GM18502 (cell line): ENCODE data around the gene LATS2.

Experiments used
- ATAC-seq: cut with Tn5 transposase; IDR thresholded peaks from one replicate; pipeline ENCODE4 v1.9.1; 2021; ENCODE audit warnings: mild to moderate bottlenecking; ENCODE audit not compliant: unreplicated experiment, poor library complexity

LATS2 gene

DNA sequence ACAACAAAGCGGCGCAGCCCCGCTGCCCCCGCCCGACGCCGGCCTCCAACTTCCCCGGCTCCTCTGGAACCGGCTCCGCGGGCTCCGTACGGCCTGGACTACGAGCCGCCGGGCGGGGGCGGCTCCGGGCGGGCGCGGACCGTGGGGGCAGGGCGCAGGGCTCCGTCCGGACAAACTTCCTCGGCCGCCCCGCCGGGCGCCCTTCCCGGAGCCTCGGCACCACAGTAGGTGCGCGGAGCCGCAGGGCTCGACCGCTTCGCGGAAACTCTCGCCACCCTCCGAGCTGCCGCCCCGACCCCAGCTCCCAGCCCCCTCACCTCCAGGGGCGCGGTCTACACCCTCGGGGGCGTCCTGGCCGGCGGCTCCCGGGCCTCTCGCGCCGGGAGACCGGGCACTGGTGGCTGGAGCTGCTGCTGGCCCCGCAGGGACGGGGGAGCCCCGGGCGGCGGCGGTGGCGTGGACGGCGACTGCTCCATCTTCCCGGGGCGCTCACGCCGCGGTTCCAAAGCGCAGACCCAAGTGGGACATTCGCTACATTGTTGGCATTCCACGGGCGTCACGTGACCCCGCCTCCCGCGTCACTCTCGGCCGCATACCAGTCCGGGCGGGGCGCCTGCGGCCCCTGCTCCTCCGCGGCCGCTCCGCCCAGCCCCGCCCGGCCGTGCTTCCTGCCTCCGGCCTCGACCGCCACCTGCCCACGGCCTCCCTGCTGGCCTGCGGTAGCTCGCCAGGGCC lies at the start of gene LATS2:
TSS of gene LATS2 (minus strand) at position 558 of the 735 bp plus-strand sequence. CDS start 15,560 bp downstream, outside the sequence.
- peak; percentile 94 for ATAC-seq

DNA sequence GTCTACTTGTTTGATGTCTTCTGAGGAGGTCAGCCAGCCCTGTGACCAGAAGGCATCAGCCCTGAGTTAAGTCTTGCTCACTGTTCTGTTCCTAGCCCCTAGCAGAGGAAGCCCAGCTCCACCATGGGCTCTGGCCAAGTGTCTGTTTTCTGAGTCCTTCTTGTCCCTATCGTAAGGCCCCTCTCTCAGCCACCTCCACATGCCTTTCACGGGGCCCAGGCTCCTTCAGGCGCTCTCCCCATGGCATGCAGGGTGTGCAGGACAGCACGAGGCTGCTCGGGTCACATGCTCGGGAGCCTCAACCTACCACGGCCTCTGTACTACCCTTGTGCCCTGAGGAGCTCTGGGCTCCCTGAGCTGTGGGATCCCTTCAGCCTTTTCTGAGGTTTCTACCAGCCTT lies 47.8 kb upstream of the LATS2 start:
- ATAC-seq, result no peak

DNA sequence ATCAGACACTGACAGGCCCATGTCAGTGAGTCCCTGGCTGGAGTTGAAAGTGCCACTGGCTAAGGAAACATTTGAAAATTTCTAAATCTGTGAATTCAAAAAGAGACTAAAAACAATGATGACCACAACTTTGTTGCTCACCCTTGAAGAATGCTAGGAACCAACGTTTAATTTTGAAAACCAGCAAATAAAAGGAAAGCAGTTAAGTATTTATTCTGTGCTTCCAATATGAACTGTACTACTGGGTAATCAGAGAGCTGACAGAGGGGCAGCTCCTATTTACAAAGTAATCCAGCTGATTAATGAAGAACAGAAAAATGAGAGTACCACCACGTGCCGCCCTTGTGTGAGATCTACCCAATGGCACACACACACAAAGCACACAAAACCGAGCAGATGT lies 44.7 kb upstream of the LATS2 start:
- no peak for ATAC-seq

DNA sequence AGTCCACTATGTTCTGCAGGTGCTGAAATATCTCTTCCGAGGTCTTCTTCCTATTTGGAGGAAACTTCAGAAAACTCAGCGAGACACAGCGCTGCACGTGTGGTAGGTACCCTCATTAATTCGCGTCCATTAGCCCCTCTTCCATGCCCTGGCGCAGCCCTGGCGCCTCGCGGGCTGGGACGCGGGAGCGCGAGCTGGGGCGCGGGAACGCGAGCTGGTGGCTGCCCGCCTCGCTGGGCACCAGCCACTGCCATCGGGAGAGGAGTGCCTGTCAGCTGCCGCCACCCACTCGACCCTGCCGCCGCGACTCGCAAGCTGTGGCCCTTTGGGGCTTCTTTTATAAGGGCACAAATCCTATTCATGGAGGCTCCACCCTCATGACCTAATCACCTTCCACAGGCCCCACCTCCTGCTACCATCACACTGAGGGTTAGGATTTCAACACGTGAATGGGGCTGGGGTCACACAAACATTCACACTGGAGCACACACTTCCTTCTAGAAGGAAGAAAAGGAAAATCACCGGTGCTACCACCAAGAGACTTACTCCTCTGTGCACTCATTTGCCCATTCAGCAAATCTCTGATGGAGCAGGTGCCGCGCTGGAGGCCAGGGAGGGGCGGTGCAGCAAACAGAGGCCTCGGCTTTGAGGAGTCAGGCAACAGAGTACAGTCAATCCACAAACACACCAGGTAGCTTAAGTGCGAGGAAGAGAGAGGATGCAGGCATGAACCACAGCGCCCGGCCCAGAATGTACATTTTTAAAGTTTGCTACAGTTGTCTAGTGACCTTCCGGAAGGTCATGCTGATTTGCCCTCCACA lies 43.0 kb upstream of the LATS2 start:
- ATAC-seq, result no peak

DNA sequence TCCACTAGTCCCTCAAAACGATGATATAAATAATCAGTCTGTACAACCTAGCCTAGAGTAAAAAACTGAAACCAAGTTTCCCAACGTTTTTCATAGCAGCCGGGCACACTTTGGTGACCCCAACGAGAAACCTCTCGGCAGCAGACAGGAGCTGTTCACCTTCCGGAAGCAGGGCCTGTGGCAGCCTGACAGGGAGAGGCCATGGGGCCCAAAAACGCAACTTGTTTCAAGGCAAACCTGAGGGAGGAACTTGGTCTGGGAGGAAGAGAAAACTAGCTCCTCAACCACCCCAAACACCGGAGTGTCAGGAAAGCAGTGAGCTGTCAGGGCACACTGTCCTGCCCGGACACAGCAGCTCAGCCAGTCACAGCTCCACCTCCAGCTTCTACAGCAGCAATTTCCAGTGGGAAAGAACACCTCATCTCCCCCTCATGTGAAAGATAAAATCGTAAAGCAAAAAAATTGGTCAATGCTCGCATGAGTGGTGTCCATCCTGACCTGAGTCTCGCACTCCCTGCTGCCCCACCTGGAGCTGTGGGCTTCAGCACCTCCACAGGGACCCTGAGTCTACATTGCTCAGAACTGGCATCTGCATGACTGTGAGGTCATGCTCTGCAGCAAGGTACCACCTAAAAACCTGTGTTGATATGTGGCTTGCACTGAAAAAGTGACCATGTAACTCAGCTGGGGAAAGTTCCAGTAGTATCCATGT lies 40.6 kb upstream of the LATS2 start:
- ATAC-seq, result no peak

- no peak for ATAC-seq
Measured at GRCh38 chr13:21100994-21101757, 39.8 kb upstream of the LATS2 start.

DNA sequence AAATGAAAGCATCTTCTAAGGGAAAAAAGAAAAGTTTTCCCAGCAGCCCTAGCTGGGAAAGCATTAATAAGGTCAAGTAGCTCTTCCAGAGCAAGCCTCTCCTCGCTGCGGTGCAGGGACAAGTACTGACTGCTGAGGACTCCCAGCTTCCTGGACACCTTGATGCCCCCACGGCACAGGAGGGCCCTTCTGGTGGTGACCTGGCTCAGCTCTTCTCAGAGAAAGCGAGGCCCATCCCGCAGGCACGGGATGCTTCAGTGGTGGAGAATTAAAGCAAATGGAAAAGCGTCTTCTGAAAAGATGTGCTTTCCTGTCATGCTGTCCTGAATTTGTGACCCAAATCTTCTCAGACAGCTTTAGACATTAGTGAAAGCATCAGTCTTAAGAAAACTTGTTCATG lies 38.8 kb upstream of the LATS2 start:
- no peak for ATAC-seq

DNA sequence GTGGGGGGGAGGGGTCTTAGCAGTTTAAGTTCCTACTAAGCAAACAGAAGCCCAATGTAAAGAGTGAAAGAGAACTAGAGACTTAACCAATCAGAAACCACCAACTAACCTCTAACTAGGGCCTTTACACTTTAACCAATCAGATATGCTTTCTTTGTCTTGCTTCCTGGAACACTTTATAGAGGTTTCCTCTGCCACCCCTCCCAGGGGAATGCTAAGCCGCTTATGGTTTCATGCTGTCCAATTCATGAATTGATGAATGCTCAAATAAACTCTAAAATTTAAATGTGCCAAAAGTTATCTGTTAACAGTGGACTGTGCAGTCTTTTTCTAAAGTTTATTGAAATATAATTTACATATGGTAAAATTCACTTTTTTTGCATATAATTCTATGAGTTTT lies 33.9 kb upstream of the LATS2 start:
- no peak for ATAC-seq

GRCh38 chr13:21089830-21090229 lies 28.4 kb upstream of the LATS2 start:
- no peak for ATAC-seq

GRCh38 chr13:21088534-21088933 lies 27.1 kb upstream of the LATS2 start:
- ATAC-seq, result no peak

- no peak for ATAC-seq
Measured at GRCh38 chr13:21086929-21087328, 25.5 kb upstream of the LATS2 start.

DNA sequence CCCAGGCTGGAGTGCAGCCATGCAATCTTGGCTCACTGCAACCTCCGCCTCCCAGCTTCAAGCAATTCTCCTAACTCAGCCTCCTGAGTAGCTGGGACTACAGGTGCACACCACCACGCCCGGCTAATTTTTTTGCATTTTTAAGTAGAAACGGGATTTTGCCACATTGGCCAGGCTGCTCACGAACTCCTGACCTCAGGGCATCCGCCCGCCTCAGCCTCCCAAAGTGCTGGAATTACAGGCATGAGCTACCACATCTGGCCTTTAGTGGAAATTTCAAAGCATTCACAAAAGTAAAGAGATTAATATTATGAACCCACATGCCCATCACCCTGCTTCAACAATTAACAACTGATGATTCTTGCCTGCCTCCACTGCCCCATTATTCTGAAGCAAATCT lies 20.5 kb upstream of the LATS2 start:
- ATAC-seq, result no peak

GRCh38 chr13:21080593-21080891 lies 19.2 kb upstream of the LATS2 start:
- ATAC-seq, result no peak

DNA sequence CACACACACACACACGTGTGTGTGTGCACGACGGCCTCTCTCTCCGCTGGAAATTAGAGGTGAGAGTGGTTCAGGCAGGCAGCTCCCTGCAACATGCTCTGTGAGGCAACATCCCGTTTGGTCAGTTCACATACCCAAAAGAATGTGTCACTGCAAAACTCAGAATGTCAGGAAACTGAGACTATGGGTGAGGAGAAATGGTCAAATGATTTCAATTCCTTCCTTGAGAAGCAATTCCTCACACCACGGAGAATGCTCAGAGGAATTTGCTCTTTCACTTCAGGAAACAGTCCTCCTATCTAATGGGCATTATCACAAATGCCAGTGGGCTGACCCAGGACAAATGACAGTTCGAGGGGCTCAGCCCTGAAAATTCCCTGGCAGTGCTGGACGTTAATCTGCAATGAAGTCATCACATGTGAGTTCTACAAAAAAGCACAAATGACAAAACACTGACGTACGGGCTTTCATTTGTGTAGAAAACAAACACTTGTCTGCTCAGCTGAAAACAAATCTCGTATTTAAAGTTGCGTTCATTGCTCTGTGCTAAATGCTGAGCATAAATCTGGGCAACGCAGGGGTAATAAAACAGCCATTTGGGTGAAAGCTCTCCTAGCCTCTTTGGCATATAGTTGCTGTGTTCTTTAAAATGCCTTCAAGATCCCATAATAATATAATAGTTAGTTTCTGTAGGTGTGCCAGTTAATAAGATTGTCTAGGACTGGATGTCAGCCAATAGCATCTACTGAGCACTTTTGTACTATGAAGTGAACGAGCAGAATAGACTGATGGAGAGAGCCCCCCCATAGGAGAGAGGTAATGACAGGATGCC lies 18.6 kb upstream of the LATS2 start:
- no peak for ATAC-seq

- ATAC-seq, result no peak
Measured at GRCh38 chr13:21079221-21079620, 17.8 kb upstream of the LATS2 start.

- ATAC-seq, result no peak
Measured at GRCh38 chr13:21078501-21078900, 17.1 kb upstream of the LATS2 start.

GRCh38 chr13:21077788-21078353 lies 16.5 kb upstream of the LATS2 start:
- ATAC-seq, result no peak

GRCh38 chr13:21077076-21077787 lies 15.8 kb upstream of the LATS2 start:
- ATAC-seq, result no peak

DNA sequence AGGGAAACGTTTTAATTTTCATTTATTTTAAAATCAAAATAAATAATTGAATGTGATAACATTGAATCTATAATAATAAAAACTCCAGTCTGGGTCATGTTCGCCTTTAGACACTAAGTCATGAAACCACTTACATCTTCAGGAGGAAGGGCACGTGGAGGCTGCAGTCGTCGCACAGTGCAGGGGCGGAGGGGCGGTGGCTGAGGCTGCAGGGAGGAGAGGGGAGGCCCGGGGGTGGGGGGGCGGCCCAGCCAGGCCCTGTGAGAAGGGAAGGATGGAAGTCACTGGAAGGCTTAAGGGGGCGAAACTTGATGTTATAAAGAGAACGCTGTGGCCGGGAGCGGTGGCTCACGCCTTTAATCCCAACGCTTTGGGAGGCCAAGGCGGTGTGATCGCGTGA lies 14.9 kb upstream of the LATS2 start:
- ATAC-seq, result no peak
